ENCODE measurements around the gene ZNF746. TPM values are rescaled to one million over a fixed set of nuclear protein-coding genes. Genes with fewer than 3 reads are reported as not detected.

The ZNF746 gene
- total RNA-seq, 2 experiments from 2014 or later, result 12.6 to 13.0 TPM

DNA sequence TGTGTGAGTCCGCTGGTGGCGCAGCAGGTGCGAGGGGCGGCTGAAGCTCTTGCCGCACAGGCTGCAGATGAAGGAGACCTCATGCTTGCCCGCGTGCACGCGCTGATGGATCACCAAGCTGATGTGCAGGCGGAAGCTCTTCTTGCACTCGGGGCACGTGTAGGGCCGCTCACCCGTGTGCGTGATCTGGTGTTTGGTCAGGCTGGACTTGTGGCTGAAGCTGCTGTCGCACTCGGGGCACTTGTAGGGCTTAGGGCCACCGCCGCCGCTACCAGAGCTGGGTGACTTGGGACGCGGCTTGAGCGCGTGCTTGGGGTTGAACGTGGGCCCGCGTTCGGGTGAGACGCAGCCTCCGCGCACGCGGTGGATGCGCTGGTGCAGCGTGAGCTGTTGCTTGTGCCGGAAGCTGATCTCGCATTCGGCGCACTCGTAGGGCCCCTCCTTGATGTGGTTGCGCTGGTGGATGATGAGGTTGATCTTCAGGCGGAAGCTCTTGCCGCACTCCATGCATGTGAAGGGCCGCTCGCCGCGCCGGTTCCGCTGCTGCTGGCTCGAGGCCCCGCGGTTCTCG is 65.4 kb downstream of the ZNF746 start:
- peaks cover 41% of the 10 kb centered on the region for H3K36me3 Mint-ChIP-seq (ENCODE audit: low read depth)

GRCh38 chr7:149431486-149432120 is 66.0 kb downstream of the ZNF746 start:
- DNase-seq (no peak), ATAC-seq (no peak)
- intact Hi-C loops (cut with micrococcal nuclease), result no loop called here
- Mint-ChIP-seq H3K27me3 (no peaks in the 10 kb centered on the region), H3K4me1 (ENCODE audit: low read depth) (peaks cover 5% of the 10 kb centered on the region), H3K27ac (no peak overlapping the region), H3K36me3 (ENCODE audit: low read depth) (peaks cover 38% of the 10 kb centered on the region), H3K4me3 (no peak overlapping the region), H3K9me3 (no peaks in the 10 kb centered on the region)
- CTCF ChIA-PET, result interaction anchor here (1.7 kb wide), 1 partner anchor 9 kb away, joined by 5 read pairs; no protein-coding TSS in a partner anchor
- POLR2A ChIA-PET, result no interaction called here
- TF ChIP-seq, protein P1, sequence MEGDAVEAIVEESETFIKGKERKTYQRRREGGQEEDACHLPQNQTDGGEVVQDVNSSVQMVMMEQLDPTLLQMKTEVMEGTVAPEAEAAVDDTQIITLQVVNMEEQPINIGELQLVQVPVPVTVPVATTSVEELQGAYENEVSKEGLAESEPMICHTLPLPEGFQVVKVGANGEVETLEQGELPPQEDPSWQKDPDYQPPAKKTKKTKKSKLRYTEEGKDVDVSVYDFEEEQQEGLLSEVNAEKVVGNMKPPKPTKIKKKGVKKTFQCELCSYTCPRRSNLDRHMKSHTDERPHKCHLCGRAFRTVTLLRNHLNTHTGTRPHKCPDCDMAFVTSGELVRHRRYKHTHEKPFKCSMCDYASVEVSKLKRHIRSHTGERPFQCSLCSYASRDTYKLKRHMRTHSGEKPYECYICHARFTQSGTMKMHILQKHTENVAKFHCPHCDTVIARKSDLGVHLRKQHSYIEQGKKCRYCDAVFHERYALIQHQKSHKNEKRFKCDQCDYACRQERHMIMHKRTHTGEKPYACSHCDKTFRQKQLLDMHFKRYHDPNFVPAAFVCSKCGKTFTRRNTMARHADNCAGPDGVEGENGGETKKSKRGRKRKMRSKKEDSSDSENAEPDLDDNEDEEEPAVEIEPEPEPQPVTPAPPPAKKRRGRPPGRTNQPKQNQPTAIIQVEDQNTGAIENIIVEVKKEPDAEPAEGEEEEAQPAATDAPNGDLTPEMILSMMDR (IDR thresholded peaks at IDR 0.05), result no peak

More for the DNA sequence above, 65.4 kb downstream of the ZNF746 start:
- ChIA-PET POLR2A (interaction anchor here (0.9 kb wide), 1 partner anchor 10 kb away, joined by 4 read pairs; no protein-coding TSS in a partner anchor), CTCF (interaction anchor here (1.3 to 1.7 kb wide), 2 partner anchors 9 kb away, joined by 5 read pairs; no protein-coding TSS in a partner anchor)
- Mint-ChIP-seq H3K4me3 (no peak overlapping the region), H3K9me3 (no peaks in the 10 kb centered on the region), H3K4me1 (ENCODE audit: low read depth) (peaks cover 5% of the 10 kb centered on the region), H3K27ac (no peak overlapping the region), H3K27me3 (no peaks in the 10 kb centered on the region)
- intact Hi-C loops (cut with micrococcal nuclease), result no loop called here
- TF ChIP-seq, protein P1 (IDR thresholded peaks at IDR 0.05), result no peak
- DNase-seq, result no peak
- ATAC-seq, result no peak

- DNase-seq (no peak), ATAC-seq (no peak)
- CTCF ChIA-PET, result interaction anchor here (1.3 to 1.7 kb wide), 2 partner anchors 7 to 13 kb away, joined by 4 to 5 read pairs; no protein-coding TSS in a partner anchor
- Mint-ChIP-seq H3K36me3 (ENCODE audit: low read depth) (peaks cover 35% of the 10 kb centered on the region), H3K4me3 (no peak overlapping the region), H3K9me3 (no peaks in the 10 kb centered on the region), H3K27ac (no peak overlapping the region), H3K27me3 (no peaks in the 10 kb centered on the region), H3K4me1 (ENCODE audit: low read depth) (peaks cover 5% of the 10 kb centered on the region)
- POLR2A ChIA-PET, result no interaction called here
- intact Hi-C loops (cut with micrococcal nuclease), result no loop called here
- TF ChIP-seq, protein P1 (IDR thresholded peaks at IDR 0.05), result no peak
Observed at GRCh38 chr7:149430192-149430591, 67.4 kb downstream of the ZNF746 start.

DNA sequence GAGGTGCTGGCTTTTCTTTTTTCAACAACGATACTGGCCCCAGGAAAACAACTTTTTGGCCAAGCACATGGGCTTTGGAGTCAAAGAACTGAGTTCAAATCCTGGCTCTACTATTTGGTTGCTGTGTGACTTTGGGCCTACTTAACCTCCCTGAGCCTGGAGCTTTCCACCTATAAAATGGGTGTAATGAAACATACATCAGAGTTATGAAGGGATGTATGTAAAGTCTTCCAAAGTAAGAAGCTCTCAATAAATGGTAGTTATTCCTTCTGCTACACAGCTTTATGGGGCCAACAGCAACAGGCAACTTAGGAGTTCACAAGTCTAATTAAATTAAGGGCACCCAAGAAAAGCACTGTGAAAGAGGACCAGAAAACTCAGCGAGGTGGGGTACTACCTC is 69.7 kb downstream of the ZNF746 start:
- POLR2A ChIA-PET, result no interaction called here
- intact Hi-C loops (cut with micrococcal nuclease), result no loop called here
- CTCF ChIA-PET, result no interaction called here
- DNase-seq (no peak), ATAC-seq (no peak)
- Mint-ChIP-seq H3K27me3 (no peaks in the 10 kb centered on the region), H3K9me3 (no peaks in the 10 kb centered on the region), H3K36me3 (ENCODE audit: low read depth) (peaks cover 19% of the 10 kb centered on the region), H3K4me1 (ENCODE audit: low read depth) (peaks cover 8% of the 10 kb centered on the region), H3K27ac (no peak overlapping the region), H3K4me3 (no peak overlapping the region)
- TF ChIP-seq, protein P1 (IDR thresholded peaks at IDR 0.05), result no peak

- Mint-ChIP-seq H3K36me3 (ENCODE audit: low read depth) (peaks cover 13% of the 10 kb centered on the region), H3K27me3 (no peaks in the 10 kb centered on the region), H3K27ac (no peak overlapping the region), H3K4me1 (ENCODE audit: low read depth) (peaks cover 8% of the 10 kb centered on the region), H3K4me3 (no peak overlapping the region), H3K9me3 (no peaks in the 10 kb centered on the region)
- CTCF ChIA-PET, result no interaction called here
- ATAC-seq (no peak), DNase-seq (no peak)
- TF ChIP-seq, protein P1 (IDR thresholded peaks at IDR 0.05), result no peak
- intact Hi-C loops (cut with micrococcal nuclease), result no loop called here
- POLR2A ChIA-PET, result no interaction called here
Observed at GRCh38 chr7:149427096-149427680, 70.4 kb downstream of the ZNF746 start.

Data from activated CD8-positive, alpha-beta T cell treated with anti-CD3 and anti-CD28 coated beads for 36 hours (primary cell).